ENCODE results near the gene ZNF282.
"Not testable (repeated sequence)": the region's sequence is repeated elsewhere in the genome, so short reads cannot be mapped to it uniquely, and the experiment has no call there.

DNA sequence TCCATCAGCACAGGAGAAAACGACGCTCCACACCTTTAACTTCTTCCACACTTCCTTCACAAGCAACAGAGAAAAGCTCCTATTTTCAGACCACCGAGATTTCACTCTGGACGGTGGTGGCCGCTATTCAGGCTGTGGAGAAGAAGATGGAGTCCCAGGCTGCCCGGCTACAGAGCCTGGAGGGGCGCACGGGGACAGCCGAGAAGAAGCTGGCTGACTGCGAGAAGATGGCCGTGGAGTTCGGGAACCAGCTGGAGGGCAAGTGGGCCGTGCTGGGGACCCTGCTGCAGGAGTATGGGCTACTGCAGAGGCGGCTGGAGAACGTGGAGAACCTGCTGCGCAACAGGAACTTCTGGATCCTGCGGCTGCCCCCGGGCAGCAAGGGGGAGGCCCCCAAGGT lies 54.8 kb downstream of the ZNF282 start:
- TF ChIP-seq, protein P1, sequence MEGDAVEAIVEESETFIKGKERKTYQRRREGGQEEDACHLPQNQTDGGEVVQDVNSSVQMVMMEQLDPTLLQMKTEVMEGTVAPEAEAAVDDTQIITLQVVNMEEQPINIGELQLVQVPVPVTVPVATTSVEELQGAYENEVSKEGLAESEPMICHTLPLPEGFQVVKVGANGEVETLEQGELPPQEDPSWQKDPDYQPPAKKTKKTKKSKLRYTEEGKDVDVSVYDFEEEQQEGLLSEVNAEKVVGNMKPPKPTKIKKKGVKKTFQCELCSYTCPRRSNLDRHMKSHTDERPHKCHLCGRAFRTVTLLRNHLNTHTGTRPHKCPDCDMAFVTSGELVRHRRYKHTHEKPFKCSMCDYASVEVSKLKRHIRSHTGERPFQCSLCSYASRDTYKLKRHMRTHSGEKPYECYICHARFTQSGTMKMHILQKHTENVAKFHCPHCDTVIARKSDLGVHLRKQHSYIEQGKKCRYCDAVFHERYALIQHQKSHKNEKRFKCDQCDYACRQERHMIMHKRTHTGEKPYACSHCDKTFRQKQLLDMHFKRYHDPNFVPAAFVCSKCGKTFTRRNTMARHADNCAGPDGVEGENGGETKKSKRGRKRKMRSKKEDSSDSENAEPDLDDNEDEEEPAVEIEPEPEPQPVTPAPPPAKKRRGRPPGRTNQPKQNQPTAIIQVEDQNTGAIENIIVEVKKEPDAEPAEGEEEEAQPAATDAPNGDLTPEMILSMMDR (IDR thresholded peaks at IDR 0.05; ENCODE audit: insufficient read depth, low read length, poor library complexity, severe bottlenecking): not testable (repeated sequence)
- TF ChIP-seq EZH2phosphoT487 (conservative IDR thresholded peaks at IDR 0.05; ENCODE audit: low read length): not testable (repeated sequence)

Data from SU-DHL-6 (cell line).